Central memory CD8-positive, alpha-beta T cell (primary cell): ENCODE data around the gene GCSAM.

ENCODE experiments used
- ATAC-seq: fragments of 150-1000 bp; cut with Tn5 transposase; replicated peaks from 2 replicates; pipeline ENCODE4 v1.10.0; 2022; ENCODE audit warnings: mild to moderate bottlenecking, moderate FRiP score, moderate number of reproducible peaks; ENCODE audit not compliant: poor library complexity, severe bottlenecking; ENCODE audit errors: extremely low read depth
- DNase-seq, 2 donors: peaks; one replicate each; pipeline ENCODE4 v3.0.0; 2021; ENCODE audit warnings: low spot score in 2 of 2
- H3K27ac Mint-ChIP-seq: one replicate; pipeline ENCODE4 v1.8.0; 2022; ENCODE audit warnings: low read depth, mild to moderate bottlenecking, moderate library complexity, mixed read lengths
- H3K27me3 Mint-ChIP-seq: one replicate; pipeline ENCODE4 v1.8.0; 2022; ENCODE audit warnings: mixed read lengths
- H3K36me3 Mint-ChIP-seq: one replicate; pipeline ENCODE4 v1.8.0; 2022; ENCODE audit warnings: mild to moderate bottlenecking, moderate library complexity, mixed read lengths; ENCODE audit not compliant: insufficient read depth
- H3K4me1 Mint-ChIP-seq: one replicate; pipeline ENCODE4 v1.8.0; 2022; ENCODE audit warnings: mixed read lengths
- H3K4me3 Mint-ChIP-seq: one replicate; pipeline ENCODE4 v1.8.0; 2022; ENCODE audit warnings: mild to moderate bottlenecking, moderate library complexity, mixed read lengths
- H3K9me3 Mint-ChIP-seq: one replicate; pipeline ENCODE4 v1.8.0; 2022; ENCODE audit warnings: mixed read lengths

Gene GCSAM

DNA sequence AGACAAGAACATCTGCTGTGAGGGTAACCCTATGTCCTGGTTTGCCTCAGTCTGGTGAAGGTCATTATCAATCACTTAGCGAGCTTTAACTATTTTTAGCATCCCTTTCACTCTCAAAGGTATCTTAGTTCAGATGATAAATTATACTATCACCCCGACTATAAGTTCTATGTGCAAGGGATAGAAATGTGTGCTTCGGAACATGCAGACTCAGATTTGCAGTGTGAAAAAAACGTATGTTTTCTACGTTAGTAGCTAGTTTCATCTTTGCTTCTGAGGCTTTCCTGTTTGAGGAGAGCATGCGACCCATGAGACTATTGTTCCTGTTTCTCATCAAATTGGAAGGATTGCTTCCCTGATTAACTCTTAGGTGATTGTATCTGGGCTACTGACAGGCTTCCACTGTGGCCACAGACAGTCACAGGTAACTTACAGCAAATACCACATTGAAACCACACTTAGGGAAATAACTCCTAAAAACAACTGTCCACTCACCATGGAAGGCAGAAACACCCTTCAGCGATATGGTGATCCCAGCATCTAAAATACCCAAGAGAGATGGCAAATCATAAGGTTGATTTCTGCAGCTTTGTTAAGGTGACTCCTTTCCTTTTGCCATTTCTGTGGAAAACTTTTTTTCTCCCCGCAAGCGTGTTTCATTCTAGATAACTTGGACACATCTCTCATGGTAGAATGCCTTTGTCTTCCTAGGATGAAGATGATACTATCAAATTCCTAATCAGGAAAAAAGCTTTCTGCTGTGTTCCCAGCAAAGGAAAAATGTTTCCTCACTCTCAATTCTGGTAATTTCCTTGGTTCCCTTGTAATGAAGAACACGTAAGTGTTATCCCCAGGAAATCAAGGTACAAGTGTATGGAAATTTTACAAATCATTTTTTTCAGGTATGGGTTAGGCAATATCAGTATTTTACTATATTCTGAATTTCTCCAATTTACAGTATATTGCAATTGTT is 5.2 kb downstream of the GCSAM start:
- no peaks in the 10 kb centered on the region for H3K27me3 Mint-ChIP-seq
- peak overlapping the region; percentile 36 for H3K27ac Mint-ChIP-seq
- DNase-seq (no peak), ATAC-seq (no peak)
- peak overlapping the region; percentile 56 for H3K4me3 Mint-ChIP-seq
- H3K36me3 Mint-ChIP-seq = peaks cover 10% of the 10 kb centered on the region
- H3K4me1 Mint-ChIP-seq = peaks cover 35% of the 10 kb centered on the region
- H3K9me3 Mint-ChIP-seq = no peaks in the 10 kb centered on the region

DNA sequence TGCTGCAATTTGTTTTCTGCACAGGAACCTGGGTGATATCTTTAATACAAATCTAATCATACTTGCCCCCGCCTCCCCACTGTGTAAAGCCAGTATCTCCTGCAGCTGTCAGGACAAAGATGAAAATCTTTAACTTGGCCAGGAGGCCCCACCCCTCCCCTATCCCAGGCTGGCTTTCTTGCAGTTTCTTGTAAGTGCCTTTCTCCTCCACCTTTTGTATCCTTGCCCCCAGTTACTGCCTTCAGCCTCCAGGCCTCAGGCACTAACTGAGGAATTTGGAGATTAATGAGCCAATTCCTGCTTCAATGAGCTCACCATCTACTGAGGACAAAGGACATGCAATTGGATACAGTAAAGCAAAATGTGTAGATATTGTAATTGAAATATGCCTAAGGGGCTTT is 6.5 kb downstream of the GCSAM start:
- Mint-ChIP-seq H3K9me3 (no peaks in the 10 kb centered on the region), H3K36me3 (peaks cover 10% of the 10 kb centered on the region), H3K4me1 (peaks cover 29% of the 10 kb centered on the region), H3K4me3 (peak overlapping the region; percentile 56), H3K27ac (peak overlapping the region; percentile 36), H3K27me3 (no peaks in the 10 kb centered on the region)
- ATAC-seq (no peak), DNase-seq (no peak)

DNA sequence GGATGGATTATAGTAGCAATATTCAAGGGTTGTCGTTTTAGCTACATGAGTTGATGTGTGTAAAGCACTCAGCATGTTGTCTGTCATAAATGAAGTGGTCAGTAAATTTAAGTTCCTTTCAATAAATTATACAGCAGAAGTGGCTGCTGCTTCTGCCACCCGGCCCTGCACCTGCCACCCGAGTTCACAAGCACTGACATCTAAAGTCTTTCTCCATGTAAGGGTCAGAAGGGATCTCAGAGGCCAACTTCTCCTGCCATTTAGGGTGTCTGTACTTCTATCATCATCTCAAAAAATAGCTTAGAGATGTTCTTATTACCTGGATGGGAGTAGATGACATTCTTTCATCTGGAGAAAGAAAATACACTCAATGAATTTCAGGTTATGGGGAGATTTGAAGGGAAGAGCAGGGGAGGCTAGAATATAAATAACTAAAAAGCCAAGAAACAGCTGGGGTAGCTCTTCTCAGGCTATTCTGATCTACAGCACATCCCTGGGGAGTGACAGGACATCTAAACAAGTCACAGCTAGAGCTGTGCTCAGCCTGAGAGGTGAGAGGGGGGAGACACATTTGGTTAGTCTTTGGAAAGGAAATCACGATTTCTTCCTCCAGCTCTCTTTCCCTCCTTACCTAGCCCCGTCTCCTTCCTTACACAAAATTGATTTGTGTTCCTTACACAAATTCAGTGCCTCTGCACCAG is 8.0 kb downstream of the GCSAM start:
- ATAC-seq (no peak), DNase-seq (no peak)
- H3K27ac Mint-ChIP-seq = no peak overlapping the region
- H3K27me3 Mint-ChIP-seq = no peaks in the 10 kb centered on the region
- no peak overlapping the region for H3K4me3 Mint-ChIP-seq
- H3K36me3 Mint-ChIP-seq = peaks cover 10% of the 10 kb centered on the region
- no peaks in the 10 kb centered on the region for H3K9me3 Mint-ChIP-seq
- peaks cover 27% of the 10 kb centered on the region for H3K4me1 Mint-ChIP-seq

DNA sequence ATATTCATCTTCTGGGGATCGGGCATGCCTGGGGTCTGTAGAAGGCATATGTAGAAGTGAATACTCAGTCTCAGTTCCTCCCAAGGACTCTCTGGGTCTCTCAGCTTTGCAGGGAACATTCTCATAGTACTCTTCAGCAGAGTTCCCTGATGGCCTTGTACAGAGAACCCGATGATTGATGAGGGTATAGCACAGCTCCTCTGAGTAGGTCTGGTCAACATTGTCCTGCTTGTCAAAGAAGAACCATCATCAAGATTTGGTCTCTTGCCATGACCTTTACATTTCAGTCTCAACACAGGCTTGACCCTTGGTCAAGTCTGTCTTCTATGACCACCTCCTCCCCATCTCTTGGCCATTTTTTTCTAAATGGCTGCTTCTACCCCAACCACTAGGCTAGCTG is 9.5 kb downstream of the GCSAM start:
- no peak overlapping the region for H3K27ac Mint-ChIP-seq

DNA sequence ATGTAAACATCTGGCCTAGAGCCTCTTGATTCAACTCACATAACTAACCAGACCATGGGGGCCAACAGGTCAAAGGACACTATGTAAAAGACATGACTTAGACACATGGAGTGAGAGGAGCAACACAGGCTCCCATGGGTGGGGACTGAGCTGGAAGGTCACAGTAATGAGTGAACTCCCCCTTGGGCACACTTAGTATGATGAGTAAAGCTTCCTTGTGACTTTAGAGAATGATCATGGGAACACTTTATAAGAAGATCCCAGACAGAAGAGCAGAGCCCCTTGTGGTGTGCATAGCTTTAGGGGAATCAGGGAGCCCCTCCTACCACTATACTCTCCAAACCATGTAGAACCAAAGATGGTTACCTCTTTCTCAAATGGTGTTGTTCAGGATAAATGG is 10.2 kb downstream of the GCSAM start:
- no peak overlapping the region for H3K27ac Mint-ChIP-seq
- H3K9me3 Mint-ChIP-seq = no peaks in the 10 kb centered on the region
- no peak overlapping the region for H3K4me3 Mint-ChIP-seq
- H3K36me3 Mint-ChIP-seq = peaks cover 7% of the 10 kb centered on the region
- no peaks in the 10 kb centered on the region for H3K27me3 Mint-ChIP-seq
- H3K4me1 Mint-ChIP-seq = peaks cover 27% of the 10 kb centered on the region
- ATAC-seq (no peak), DNase-seq (no peak)

More for the DNA sequence above, 9.5 kb downstream of the GCSAM start:
- Mint-ChIP-seq H3K9me3 (no peaks in the 10 kb centered on the region), H3K4me3 (no peak overlapping the region), H3K27me3 (no peaks in the 10 kb centered on the region), H3K4me1 (peaks cover 27% of the 10 kb centered on the region), H3K36me3 (peaks cover 7% of the 10 kb centered on the region)
- DNase-seq = no peak
- ATAC-seq = no peak

DNA sequence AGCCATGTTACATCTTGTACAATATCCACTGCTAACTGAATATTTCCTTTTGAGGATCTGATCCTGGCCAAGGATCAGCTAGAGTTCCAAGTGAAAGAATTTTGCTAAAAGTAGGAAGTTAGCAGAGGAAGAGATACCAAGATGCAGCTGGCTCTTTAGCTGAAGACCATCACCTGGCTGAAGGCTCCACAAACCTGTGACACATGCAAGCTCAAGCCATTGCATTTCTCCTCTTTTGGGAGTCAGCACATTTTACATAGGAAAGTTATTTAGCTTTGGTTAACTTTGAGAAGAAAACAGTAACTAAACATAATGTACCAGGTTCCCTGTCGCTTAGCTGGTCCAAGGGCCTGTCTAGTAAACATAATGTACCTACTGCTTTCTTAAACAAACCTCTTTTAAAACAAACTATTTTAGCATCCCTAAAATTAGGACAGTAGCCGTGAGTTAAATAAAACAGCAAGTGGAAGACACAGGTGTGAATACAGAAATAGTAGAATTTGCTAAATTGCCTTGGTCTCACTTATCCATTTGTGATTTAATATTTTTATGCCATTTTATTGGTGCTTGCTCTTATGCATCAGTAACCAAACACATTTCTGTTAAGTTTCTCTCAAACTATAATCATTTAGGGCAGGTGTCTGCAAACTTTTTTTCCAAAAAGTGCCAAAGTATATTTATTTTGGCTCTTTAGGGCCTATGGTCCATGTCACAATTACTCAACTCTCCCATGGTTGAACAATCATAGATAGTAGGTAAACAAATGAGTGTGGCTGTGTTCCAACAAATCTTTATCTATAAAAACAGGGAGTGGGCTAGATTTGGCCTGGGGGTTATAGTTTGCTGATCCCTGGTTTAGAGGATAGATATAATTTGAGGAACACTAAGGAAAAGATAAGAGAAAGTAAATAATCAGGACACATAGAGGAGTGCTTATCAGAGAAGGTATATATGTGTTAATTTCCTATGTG is 11.2 kb downstream of the GCSAM start:
- no peak for ATAC-seq
- H3K9me3 Mint-ChIP-seq = no peaks in the 10 kb centered on the region
- no peak overlapping the region for H3K4me3 Mint-ChIP-seq
- peaks cover 26% of the 10 kb centered on the region for H3K4me1 Mint-ChIP-seq
- H3K36me3 Mint-ChIP-seq = peaks cover 7% of the 10 kb centered on the region
- H3K27ac Mint-ChIP-seq = no peak overlapping the region
- H3K27me3 Mint-ChIP-seq = no peaks in the 10 kb centered on the region
- DNase-seq = no peak

DNA sequence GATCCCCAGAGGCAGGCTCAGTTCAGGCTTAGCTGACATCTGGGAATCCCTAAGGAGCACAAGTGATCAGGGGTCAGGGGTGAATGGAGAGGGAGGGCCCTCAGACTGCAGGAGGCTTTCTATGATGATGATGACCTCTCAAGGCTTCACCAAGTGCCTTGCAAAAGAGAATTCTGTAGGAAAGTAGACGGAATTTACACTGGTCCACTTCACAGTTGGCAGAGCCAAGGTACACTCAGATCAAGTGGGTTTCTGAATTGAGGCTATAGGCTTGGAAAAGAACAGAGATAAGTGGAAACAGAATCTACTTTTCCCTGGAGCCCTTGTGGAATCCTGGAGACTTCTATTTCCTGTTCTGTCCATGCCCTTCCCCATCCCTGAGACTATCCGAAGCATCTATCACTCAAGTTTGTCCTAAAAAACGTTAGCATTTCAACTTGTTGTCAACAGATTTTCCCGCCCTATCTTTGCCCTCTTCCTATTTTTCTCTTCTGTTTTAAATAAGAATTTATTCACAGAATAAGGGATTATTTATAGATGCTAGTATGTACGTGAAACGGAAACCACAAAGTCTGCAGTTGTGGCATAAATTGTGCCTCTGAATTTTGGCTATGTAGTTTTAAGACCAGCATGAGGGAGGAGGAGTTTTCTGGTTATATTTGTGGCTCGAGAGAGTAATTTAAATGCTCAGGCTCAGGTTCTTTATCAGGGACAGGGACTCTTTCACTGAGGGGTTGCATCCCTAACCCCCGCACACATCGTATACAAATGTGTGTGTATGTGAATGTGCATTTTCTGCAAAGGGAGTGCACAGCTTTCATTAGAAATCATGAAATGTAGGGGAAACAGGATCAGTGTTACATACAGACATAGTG is 12.8 kb downstream of the GCSAM start:
- no peak for DNase-seq
- no peak for ATAC-seq
- H3K27ac Mint-ChIP-seq = no peak overlapping the region
- H3K36me3 Mint-ChIP-seq = peaks cover 5% of the 10 kb centered on the region
- no peaks in the 10 kb centered on the region for H3K27me3 Mint-ChIP-seq
- peaks cover 16% of the 10 kb centered on the region for H3K4me1 Mint-ChIP-seq
- H3K4me3 Mint-ChIP-seq = no peak overlapping the region
- H3K9me3 Mint-ChIP-seq = no peaks in the 10 kb centered on the region

DNA sequence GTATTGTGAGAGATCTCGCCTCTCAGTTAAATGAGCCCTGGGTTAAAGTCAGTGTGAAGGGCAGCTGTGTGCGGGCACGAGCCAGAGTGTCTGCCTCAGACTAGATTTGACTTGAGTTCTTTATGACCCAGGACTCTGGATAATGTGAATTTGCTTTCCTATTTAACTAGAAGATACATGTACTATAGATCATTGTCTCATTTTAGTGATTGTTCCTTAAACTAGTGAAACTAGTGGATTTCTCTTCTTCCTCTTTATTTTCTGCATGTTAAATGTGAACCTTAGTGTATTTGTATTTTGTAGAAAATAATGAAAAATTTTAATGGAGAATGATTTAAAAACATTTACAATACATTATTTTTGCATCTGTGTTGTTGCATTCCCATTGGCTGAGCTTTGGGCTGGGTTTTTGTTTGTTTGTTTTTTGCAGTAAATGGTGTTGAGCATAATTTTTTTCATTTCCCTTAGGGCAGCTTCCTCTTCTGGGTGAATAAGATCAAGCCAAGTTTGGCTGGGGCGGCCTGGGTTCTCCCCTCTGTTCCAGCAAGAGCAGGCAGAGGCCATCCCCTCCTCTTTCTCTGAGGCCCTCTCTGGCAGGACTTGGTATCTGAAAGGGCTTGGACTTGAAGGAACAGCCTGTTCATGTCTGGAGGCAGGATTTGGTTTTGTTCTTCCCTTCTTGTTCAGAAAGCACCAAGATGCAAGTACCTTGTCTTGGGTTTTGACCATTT is 15.0 kb downstream of the GCSAM start:
- DNase-seq = no peak
- no peaks in the 10 kb centered on the region for H3K9me3 Mint-ChIP-seq
- no peak overlapping the region for H3K4me3 Mint-ChIP-seq
- peaks cover 16% of the 10 kb centered on the region for H3K4me1 Mint-ChIP-seq
- H3K27ac Mint-ChIP-seq = no peak overlapping the region
- ATAC-seq = no peak
- peaks cover 3% of the 10 kb centered on the region for H3K36me3 Mint-ChIP-seq
- no peaks in the 10 kb centered on the region for H3K27me3 Mint-ChIP-seq

DNA sequence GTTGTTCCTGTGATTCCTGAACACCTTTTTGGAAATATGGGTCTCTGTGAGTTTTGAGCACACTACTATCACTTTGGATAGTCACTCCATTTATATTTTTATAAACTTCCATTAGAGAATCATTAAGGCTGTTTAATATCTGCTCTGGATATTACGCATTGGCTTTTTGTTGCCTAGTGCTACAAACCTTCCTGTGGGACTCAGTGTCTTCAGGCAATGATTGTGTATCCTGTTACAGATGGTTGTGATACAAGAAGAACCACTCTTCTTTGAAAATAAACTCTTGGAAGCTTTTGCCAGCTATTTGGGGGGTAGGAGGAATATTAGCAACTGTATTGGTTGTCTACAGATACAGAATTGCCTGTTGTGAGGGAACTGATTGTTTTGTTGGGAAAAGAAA is 15.6 kb downstream of the GCSAM start:
- peak overlapping the region; percentile 53 for H3K4me3 Mint-ChIP-seq
- H3K36me3 Mint-ChIP-seq = peaks cover 3% of the 10 kb centered on the region
- H3K4me1 Mint-ChIP-seq = peaks cover 16% of the 10 kb centered on the region
- no peak overlapping the region for H3K27ac Mint-ChIP-seq
- ATAC-seq (no peak), DNase-seq (no peak)
- H3K27me3 Mint-ChIP-seq = no peaks in the 10 kb centered on the region
- H3K9me3 Mint-ChIP-seq = no peaks in the 10 kb centered on the region

DNA sequence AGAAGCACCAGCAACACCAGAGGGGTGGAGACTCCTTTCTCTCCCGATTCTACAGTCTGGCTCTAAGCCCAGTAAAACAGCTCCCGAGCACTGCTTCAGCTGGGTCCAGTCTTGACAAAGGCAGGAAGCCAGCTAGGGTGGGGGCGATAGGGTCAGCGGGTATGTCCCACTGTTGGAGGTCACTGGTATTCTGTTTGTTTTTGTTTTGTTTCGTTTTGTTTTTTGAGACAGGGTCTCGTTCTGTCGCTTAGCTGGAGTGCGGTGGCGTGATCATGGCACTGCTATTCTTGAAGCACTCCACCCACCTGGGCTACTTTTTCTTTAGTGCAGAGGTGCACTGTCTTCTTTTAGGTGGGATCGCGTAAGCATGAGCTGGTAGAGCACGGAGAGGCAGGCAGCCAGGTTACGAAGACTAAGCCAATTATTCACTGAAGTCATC is 16.3 kb downstream of the GCSAM start:
- H3K27me3 Mint-ChIP-seq = no peaks in the 10 kb centered on the region
- peak overlapping the region; percentile 53 for H3K4me3 Mint-ChIP-seq
- DNase-seq = no peak
- no peak for ATAC-seq
- peaks cover 16% of the 10 kb centered on the region for H3K4me1 Mint-ChIP-seq
- peaks cover 3% of the 10 kb centered on the region for H3K36me3 Mint-ChIP-seq
- peak overlapping the region; percentile 45 for H3K27ac Mint-ChIP-seq
- no peaks in the 10 kb centered on the region for H3K9me3 Mint-ChIP-seq

DNA sequence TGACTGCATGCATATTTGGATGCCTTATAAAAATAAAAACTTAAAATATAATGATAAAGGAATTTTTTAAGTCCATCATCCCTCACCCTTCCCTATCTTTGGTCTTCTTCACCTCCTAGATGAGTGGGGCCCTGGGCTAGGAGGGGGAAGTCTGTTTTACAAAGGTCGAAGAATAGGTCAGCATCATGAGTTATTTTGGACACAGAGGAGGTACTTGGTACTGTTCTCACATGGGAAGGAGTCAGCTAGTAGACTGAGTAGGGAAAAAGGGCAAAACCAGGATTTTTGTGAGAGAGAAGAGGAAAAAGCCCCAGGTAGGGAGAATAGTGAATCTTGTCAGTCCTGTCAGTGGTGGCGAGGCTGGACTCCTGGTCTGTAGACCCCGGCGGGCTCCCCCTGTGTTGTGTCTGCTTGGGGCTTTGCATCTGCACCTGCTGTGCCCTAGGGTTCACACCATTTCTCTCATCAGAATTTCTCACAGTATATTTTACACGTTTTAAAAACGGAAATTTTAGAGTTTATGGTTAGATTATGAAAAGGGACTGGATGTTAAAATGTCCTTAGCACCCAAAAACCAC is 17.2 kb downstream of the GCSAM start:
- DNase-seq (no peak), ATAC-seq (peak; percentile 21)
- H3K36me3 Mint-ChIP-seq = peaks cover 3% of the 10 kb centered on the region
- H3K4me3 Mint-ChIP-seq = no peak overlapping the region
- H3K9me3 Mint-ChIP-seq = no peaks in the 10 kb centered on the region
- H3K27me3 Mint-ChIP-seq = no peaks in the 10 kb centered on the region
- H3K27ac Mint-ChIP-seq = no peak overlapping the region
- H3K4me1 Mint-ChIP-seq = peaks cover 16% of the 10 kb centered on the region
